Adrenal gland (tissue), 19 donors: Measurements from ENCODE around the gene FBXO3. TPM values are rescaled to one million over a fixed set of nuclear protein-coding genes. Genes with fewer than 3 reads are reported as not detected.
"Not testable (repeated sequence)": the region's sequence is repeated elsewhere in the genome, so short reads cannot be mapped to it uniquely, and the experiment has no call there.

Experiments
- DNase-seq, 7 donors: peaks; one replicate each; pipeline ENCODE4 v3.0.0-alpha.2; 2019 to 2020
- H3K27ac ChIP-seq, 5 donors: fragments of 200-600 bp; sonication (generic) in 4 of 5; 1 replicate in 3 of 5; 2 replicates in 2 of 5; pipeline versions ENCODE4 v1.5.1 to v1.8.0; 2016 to 2020; ENCODE audit warnings: mild to moderate bottlenecking in 1 of 5
- H3K27me3 ChIP-seq: fragments of 200-600 bp; 2 replicates; pipeline ENCODE4 v1.8.0; 2021
- H3K36me3 ChIP-seq, 2 donors: fragments of 200-600 bp; replicated peaks in 1 of 2; 1 replicate in 1 of 2; 2 replicates in 1 of 2; pipeline versions ENCODE4 v1.5.1 to v1.8.0; 2018 to 2022
- H3K4me1 ChIP-seq, 2 donors: fragments of 200-600 bp; replicated peaks in 1 of 2; 1 replicate in 1 of 2; 2 replicates in 1 of 2; pipeline versions ENCODE4 v1.5.1 to v1.8.0; 2018 to 2021
- H3K4me3 ChIP-seq, 4 donors: fragments of 200-600 bp; sonication (generic) in 3 of 4; one replicate each; pipeline ENCODE4 v1.5.1; 2016 to 2018
- H3K9me3 ChIP-seq, 3 donors: fragments of 200-600 bp; sonication (generic) in 1 of 3; replicated peaks in 1 of 3; 1 replicate in 2 of 3; 2 replicates in 1 of 3; pipeline versions ENCODE4 v1.5.1 to v1.8.0; 2016 to 2021
- CTCF ChIP-seq, 6 experiments: fragments of 450-650 bp in 4 of 6; fragments of 200-600 bp in 2 of 6; sonication (generic) in 1 of 6; IDR thresholded peaks; 1 replicate in 5 of 6; 2 replicates in 1 of 6; pipeline versions ENCODE4 v1.5.1 to v1.8.0; 2016 to 2021; ENCODE audit warnings: antibody characterized with exemption in 6 of 6, mild to moderate bottlenecking in 2 of 6, moderate library complexity in 1 of 6
- POLR2A ChIP-seq, 2 donors: fragments of 450-650 bp; IDR thresholded peaks; one replicate each; pipeline ENCODE4 v1.6.1; 2017; ENCODE audit warnings: antibody characterized with exemption in 2 of 2, mild to moderate bottlenecking in 2 of 2, moderate library complexity in 1 of 2
- WGBS, 4 donors: extraction: QIAGEN DNeasy Blood & Tissue Kit in 2 of 4; methylation state at CpG; one replicate each; pipeline versions ENCODE4 v1.1.5 to v1.1.7; 2013 to 2017; 5-methylcytosine and 5-hydroxymethylcytosine counted together
- intact Hi-C, 2 donors: fragments of 100-400 bp; cut with DNase I; formaldehyde crosslinking; loops; one replicate each; pipeline versions ENCODE4 v1.14.1 to v1.15.0; 2022 to 2023
- long read RNA-seq, 10 donors: library from polyadenylated mRNA in 3 of 10; unstranded in 2 of 10; stranded (forward) in 1 of 10; transcript quantifications; one replicate each; pipeline ENCODE4 v2.0.0 and lab custom pipeline, GENCODE V29; 2021 to 2026
- polyA plus RNA-seq, 3 donors: library from polyadenylated mRNA; stranded (reverse); fragments of 200-250 nt in 2 of 3; fragments of 350-450 nt in 1 of 3; fragmentation: Illumina TruSeq in 1 of 3; extraction: RNeasy Lipid Tissue Mini Kit (QIAGEN cat#74804) in 1 of 3; gene quantifications; one replicate each; pipeline ENCODE4 v1.2.3, GENCODE V29; 2013 to 2014
- total RNA-seq, 9 donors: library from RNA; depleted of rRNA in 4 of 9; stranded (reverse); fragments of >200 nt in 4 of 9; fragments of 120-200 nt in 1 of 9; fragmentation: NEBNext Ultra II Directional in 1 of 9; extraction: Animal tissue kit (Norgen Biotek cat#: 25700) in 1 of 9; gene quantifications; one replicate each; pipeline versions ENCODE4 v1.1.0 to v1.2.4, GENCODE V29; 2013 to 2023
- donor health status: healthy with polysubstance abuse.
- donor health status: Bipolar disorder and iron deficiency.
- donor health status: DM: yes; HTN: yes; CAD: no.
- donor health status: DM: no; HTN: no; CAD: no.
- donor health status: DM: no; HTN: no; CAD: no.
- donor health status: DM: yes; HTN: yes; CAD: no.

The FBXO3 gene
- 10 to 100 TPM; 25.0 to 59.2 (median 42.1) TPM for total RNA-seq
- polyA plus RNA-seq = 10 to 100 TPM; 20.7 to 54.7 (median 21.6) TPM
- long read RNA-seq, donor 1, transcript FBXO3-201 (11 exons, 2,397 nt) = major isoform, 6 of 8 reads
- long read RNA-seq, donor 1, partial matches to known transcripts = 0 of 8 reads
- long read RNA-seq, donor 1, other reads (novel, unspliced or antisense) = 0 of 8 reads
- long read RNA-seq, donor 2, partial matches to known transcripts = 0 of 7 reads
- long read RNA-seq, donor 2, other reads (novel, unspliced or antisense) = 0 of 7 reads
- long read RNA-seq, donor 3, full-length matches to known transcripts = 6 of 6 reads
- long read RNA-seq, donor 3, partial matches to known transcripts = 0 of 6 reads
- long read RNA-seq, donor 3, other reads (novel, unspliced or antisense) = 0 of 6 reads
- long read RNA-seq, donor 4, transcript FBXO3-201 (11 exons, 2,397 nt) = major isoform, 23 of 30 reads
- long read RNA-seq, donor 4, partial matches to known transcripts = 1 of 30 reads
- long read RNA-seq, donor 4, other reads (novel, unspliced or antisense) = 2 of 30 reads
- long read RNA-seq, donor 5, transcript FBXO3-202 (10 exons, 1,672 nt) = minor isoform, 16 of 93 reads
- long read RNA-seq, donor 5, transcript FBXO3-201 (11 exons, 2,397 nt) = major isoform, 62 of 93 reads
- long read RNA-seq, donor 5, partial matches to known transcripts = 1 of 93 reads
- long read RNA-seq, donor 5, other reads (novel, unspliced or antisense) = 14 of 93 reads
- long read RNA-seq, donor 6, transcript FBXO3-201 (11 exons, 2,397 nt) = major isoform, 18 of 28 reads
- long read RNA-seq, donor 6, partial matches to known transcripts = 3 of 28 reads
- long read RNA-seq, donor 6, other reads (novel, unspliced or antisense) = 5 of 28 reads
- long read RNA-seq, donor 7, partial matches to known transcripts = 0 of 2 reads
- long read RNA-seq, donor 7, other reads (novel, unspliced or antisense) = 0 of 2 reads
- long read RNA-seq, donor 8, transcript FBXO3-202 (10 exons, 1,672 nt) = major isoform, 5 of 12 reads
- long read RNA-seq, donor 8, partial matches to known transcripts = 0 of 12 reads
- long read RNA-seq, donor 8, other reads (novel, unspliced or antisense) = 5 of 12 reads
- long read RNA-seq, donor 9, transcript FBXO3-201 (11 exons, 2,397 nt) = major isoform, 9 of 10 reads
- long read RNA-seq, donor 9, partial matches to known transcripts = 0 of 10 reads
- long read RNA-seq, donor 9, other reads (novel, unspliced or antisense) = 0 of 10 reads
- long read RNA-seq, donor 10, partial matches to known transcripts = 0 of 2 reads
- long read RNA-seq, donor 10, other reads (novel, unspliced or antisense) = 0 of 2 reads

- 0 to 2% (median 1%) methylated on average over 15 to 64 of the region's 64 CpGs for WGBS, 4 donors
- TF ChIP-seq CTCF (IDR thresholded peaks at IDR 0.05) (no peak), POLR2A (IDR thresholded peaks at IDR 0.05) (peak in 1 of 2 donors; percentile 42)
- intact Hi-C loops = no loop called here
- H3K4me1 ChIP-seq = peaks cover 6 to 30% of the 10 kb centered on the region in 2 donors
- H3K36me3 ChIP-seq = peaks cover 0 to 6% of the 10 kb centered on the region in 2 donors
- peak within 1 kb of the TSS in 4 of 5 donors; percentile 54 to 81 (median 67) for H3K27ac ChIP-seq
- peak; percentile 81 to 92 (median 87) for DNase-seq
- H3K4me3 ChIP-seq = peak within 1 kb of the TSS; percentile 75 to 99 (median 88)
- H3K9me3 ChIP-seq = no peaks in the 10 kb centered on the region
- H3K27me3 ChIP-seq = no peaks in the 10 kb centered on the region
These were observed at the start of gene FBXO3 for GRCh38 chr11:33773987-33774735. TSS of gene FBXO3 (minus strand) at chr11:33774520. CDS start at chr11:33774497, 23 bp downstream.

GRCh38 chr11:33822981-33823380, 48.7 kb upstream of the FBXO3 start:
- H3K27ac ChIP-seq, DNase-seq, H3K4me3 ChIP-seq, H3K36me3 ChIP-seq, H3K4me1 ChIP-seq, intact Hi-C loops, H3K9me3 ChIP-seq: not testable (repeated sequence)
- WGBS, 4 donors = 38 to 52% (median 43%) methylated on average over 3 of the region's 3 CpGs
- peaks cover 16% of the 10 kb centered on the region for H3K27me3 ChIP-seq

GRCh38 chr11:33819278-33820035, 45.1 kb upstream of the FBXO3 start:
- Histone ChIP-seq H3K27ac (no peak overlapping the region), H3K4me3 (no peak overlapping the region), H3K4me1 (no peaks in the 10 kb centered on the region), H3K27me3 (peaks cover 9% of the 10 kb centered on the region), H3K36me3 (no peaks in the 10 kb centered on the region), H3K9me3 (no peaks in the 10 kb centered on the region)
- WGBS, 4 donors = 63 to 70% (median 66%) methylated on average over 16 of the region's 16 CpGs
- intact Hi-C loops = no loop called here
- DNase-seq = no peak
- TF ChIP-seq POLR2A (IDR thresholded peaks at IDR 0.05) = no peak
- no peak for TF ChIP-seq CTCF (IDR thresholded peaks at IDR 0.05)
